Measurements from ENCODE around the gene ISY1.

Gene ISY1

GRCh38 chr3:129100274-129100673 is 60.6 kb downstream of the ISY1 start:
- no peak for TF ChIP-seq REST (IDR thresholded peaks at IDR 0.05; ENCODE audit: low read depth)
- no peak for TF ChIP-seq CREB1 (IDR thresholded peaks at IDR 0.05; ENCODE audit: low read depth)
- no peak for TF ChIP-seq EGR1 (IDR thresholded peaks at IDR 0.05)
- no peak for TF ChIP-seq FOXM1 (IDR thresholded peaks at IDR 0.05; ENCODE audit: borderline replicate concordance, low read depth)
- TF ChIP-seq MAX (IDR thresholded peaks at IDR 0.05) = no peak
- TF ChIP-seq YY1 (IDR thresholded peaks at IDR 0.05; ENCODE audit: low read depth) = no peak
- no peak for TF ChIP-seq TEAD4 (IDR thresholded peaks at IDR 0.05)
- TF ChIP-seq RAD21 (IDR thresholded peaks at IDR 0.05; ENCODE audit: low read depth) = no peak
- no peak for TF ChIP-seq NFIC (IDR thresholded peaks at IDR 0.05)

- TF ChIP-seq CEBPB (IDR thresholded peaks at IDR 0.05) (no peak), USF1 (IDR thresholded peaks at IDR 0.05) (no peak), EP300 (IDR thresholded peaks at IDR 0.05; ENCODE audit: borderline replicate concordance) (no peak), MAX (IDR thresholded peaks at IDR 0.05) (no peak), TCF12 (IDR thresholded peaks at IDR 0.05; ENCODE audit: low read depth) (no peak), REST (IDR thresholded peaks at IDR 0.05; ENCODE audit: low read depth) (no peak), ZBTB7A (IDR thresholded peaks at IDR 0.05; ENCODE audit: low read depth) (no peak), FOXM1 (IDR thresholded peaks at IDR 0.05; ENCODE audit: borderline replicate concordance, low read depth) (no peak), YY1 (IDR thresholded peaks at IDR 0.05; ENCODE audit: low read depth) (no peak), NFIC (IDR thresholded peaks at IDR 0.05) (no peak), TEAD4 (IDR thresholded peaks at IDR 0.05) (no peak), CREB1 (IDR thresholded peaks at IDR 0.05; ENCODE audit: low read depth) (no peak), RAD21 (IDR thresholded peaks at IDR 0.05; ENCODE audit: low read depth) (no peak)
Measured at GRCh38 chr3:129095285-129095684, 65.6 kb downstream of the ISY1 start.

- TF ChIP-seq NFIC (IDR thresholded peaks at IDR 0.05) = no peak
- no peak for TF ChIP-seq ZBTB7A (IDR thresholded peaks at IDR 0.05; ENCODE audit: low read depth)
- TF ChIP-seq EGR1 (IDR thresholded peaks at IDR 0.05) = no peak
- no peak for TF ChIP-seq EP300 (IDR thresholded peaks at IDR 0.05; ENCODE audit: borderline replicate concordance)
- TF ChIP-seq CEBPB (IDR thresholded peaks at IDR 0.05) = no peak
- no peak for TF ChIP-seq MAX (IDR thresholded peaks at IDR 0.05)
- no peak for TF ChIP-seq CREB1 (IDR thresholded peaks at IDR 0.05; ENCODE audit: low read depth)
- no peak for TF ChIP-seq TAF1 (IDR thresholded peaks at IDR 0.05; ENCODE audit: low read depth)
- TF ChIP-seq YY1 (IDR thresholded peaks at IDR 0.05; ENCODE audit: low read depth) = no peak
- TF ChIP-seq USF1 (IDR thresholded peaks at IDR 0.05) = no peak
- TF ChIP-seq REST (IDR thresholded peaks at IDR 0.05; ENCODE audit: low read depth) = no peak
- no peak for TF ChIP-seq TCF12 (IDR thresholded peaks at IDR 0.05; ENCODE audit: low read depth)
- TF ChIP-seq FOXM1 (IDR thresholded peaks at IDR 0.05; ENCODE audit: borderline replicate concordance, low read depth) = no peak
- TF ChIP-seq TEAD4 (IDR thresholded peaks at IDR 0.05) = no peak
- TF ChIP-seq RAD21 (IDR thresholded peaks at IDR 0.05; ENCODE audit: low read depth) = no peak
Measured at GRCh38 chr3:129087138-129087702, 73.6 kb downstream of the ISY1 start.

- TF ChIP-seq TEAD4 (IDR thresholded peaks at IDR 0.05) (no peak), RAD21 (IDR thresholded peaks at IDR 0.05; ENCODE audit: low read depth) (no peak), ZBTB7A (IDR thresholded peaks at IDR 0.05; ENCODE audit: low read depth) (no peak), FOXM1 (IDR thresholded peaks at IDR 0.05; ENCODE audit: borderline replicate concordance, low read depth) (no peak), NFIC (IDR thresholded peaks at IDR 0.05) (no peak), REST (IDR thresholded peaks at IDR 0.05; ENCODE audit: low read depth) (no peak), EP300 (IDR thresholded peaks at IDR 0.05; ENCODE audit: borderline replicate concordance) (no peak), CEBPB (IDR thresholded peaks at IDR 0.05) (no peak), TAF1 (IDR thresholded peaks at IDR 0.05; ENCODE audit: low read depth) (no peak)
Measured at GRCh38 chr3:129085818-129086217, 75.0 kb downstream of the ISY1 start.
